ENCODE data around the gene USP25.

Gene USP25

DNA sequence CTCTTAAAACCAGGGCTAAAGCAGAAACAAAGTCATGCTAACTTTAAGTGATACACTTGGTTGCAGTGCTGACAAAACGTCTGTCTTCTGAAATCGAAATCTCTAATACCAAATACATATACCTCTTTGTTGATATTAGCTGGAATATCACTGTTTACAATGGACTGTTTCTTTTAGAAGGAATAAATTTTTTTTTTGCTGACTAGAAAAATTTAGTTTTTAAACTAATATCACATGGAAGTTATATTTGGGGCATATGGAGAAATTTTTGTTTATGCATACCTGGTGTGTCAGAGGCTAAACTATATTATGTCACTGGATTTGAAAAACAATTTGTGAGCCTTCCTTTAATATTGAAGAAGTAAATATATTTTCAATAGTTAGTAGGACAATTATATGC lies 39.1 kb downstream of the USP25 start:
- no peak overlapping the region for H3K27ac ChIP-seq (ENCODE audit: extremely low read depth, low read depth, low read length)
- ChIA-PET POLR2A (no interaction called here), CTCF (no interaction called here)

DNA sequence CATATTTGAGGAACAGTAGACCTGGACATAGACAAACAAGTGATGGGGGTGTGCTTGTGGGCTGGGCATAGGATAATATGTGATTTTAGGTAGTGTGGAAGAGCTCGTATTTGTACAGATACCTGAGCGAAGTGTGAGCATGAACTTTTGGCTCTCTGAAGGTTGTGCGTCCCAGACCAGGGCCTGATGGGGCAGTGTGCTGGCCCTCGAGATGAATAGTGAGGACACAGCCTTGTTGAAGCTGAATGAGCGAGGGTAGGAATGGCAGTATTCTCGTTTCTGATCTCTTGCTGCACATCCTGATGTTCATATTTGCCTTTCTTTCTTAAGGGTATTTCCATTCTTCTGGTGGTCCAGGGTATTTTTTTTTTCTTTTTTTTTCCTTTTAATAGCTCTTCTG lies 41.5 kb downstream of the USP25 start:
- Histone ChIP-seq H3K27ac (ENCODE audit: extremely low read depth, low read depth, low read length) (no peak overlapping the region), H3K4me3 (ENCODE audit: low read depth, low read length) (no peak overlapping the region), H3K9me3 (ENCODE audit: control insufficient read depth, insufficient read depth, low read depth, low read length) (no peaks in the 10 kb centered on the region), H3K4me1 (ENCODE audit: control insufficient read depth, insufficient read depth, low read length) (peaks cover 25% of the 10 kb centered on the region), H3K36me3 (ENCODE audit: control insufficient read depth in 2 of 2, insufficient read depth in 1 of 2, low read length in 2 of 2) (no peaks in the 10 kb centered on the region)
- CTCF ChIA-PET, result interaction anchor here (0.7 kb wide), 2 partner anchors 23 to 537 kb away, joined by 3 read pairs; no protein-coding TSS in a partner anchor
- TF ChIP-seq ZNF707 (tag by site-specific recombination; IDR thresholded peaks at IDR 0.05), result no peak
- TF ChIP-seq TRIM28 (IDR thresholded peaks at IDR 0.05; ENCODE audit: borderline replicate concordance, low read length), result no peak
- no peak for TF ChIP-seq ZNF366 (tag by site-specific recombination; conservative IDR thresholded peaks at IDR 0.05)
- no peak for TF ChIP-seq ZNF112 (tag by site-specific recombination; IDR thresholded peaks at IDR 0.05)
- TF ChIP-seq ZNF391 (tag by site-specific recombination; IDR thresholded peaks at IDR 0.05; ENCODE audit: borderline replicate concordance, low read depth), result no peak
- TF ChIP-seq, protein P1, sequence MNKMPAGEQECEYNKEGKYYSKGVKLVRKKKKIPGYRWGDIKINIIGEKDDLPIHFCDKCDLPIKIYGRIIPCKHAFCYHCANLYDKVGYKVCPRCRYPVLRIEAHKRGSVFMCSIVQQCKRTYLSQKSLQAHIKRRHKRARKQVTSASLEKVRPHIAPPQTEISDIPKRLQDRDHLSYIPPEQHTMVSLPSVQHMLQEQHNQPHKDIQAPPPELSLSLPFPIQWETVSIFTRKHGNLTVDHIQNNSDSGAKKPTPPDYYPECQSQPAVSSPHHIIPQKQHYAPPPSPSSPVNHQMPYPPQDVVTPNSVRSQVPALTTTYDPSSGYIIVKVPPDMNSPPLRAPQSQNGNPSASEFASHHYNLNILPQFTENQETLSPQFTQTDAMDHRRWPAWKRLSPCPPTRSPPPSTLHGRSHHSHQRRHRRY (tag by site-specific recombination; IDR thresholded peaks at IDR 0.05), result no peak
- no peak for TF ChIP-seq ZNF768 (tag by site-specific recombination; IDR thresholded peaks at IDR 0.05)
- POLR2A ChIA-PET, result no interaction called here

More for the DNA sequence above, 39.1 kb downstream of the USP25 start:
- H3K4me3 ChIP-seq (ENCODE audit: low read depth, low read length), result no peak overlapping the region
- no peak for TF ChIP-seq ZNF701 (tag by site-specific recombination; IDR thresholded peaks at IDR 0.05)
- TF ChIP-seq ZNF792 (tag by site-specific recombination; IDR thresholded peaks at IDR 0.05), result no peak
- TF ChIP-seq ZNF670 (tag by site-specific recombination; IDR thresholded peaks at IDR 0.05; ENCODE audit: low read depth), result no peak
- no peak for TF ChIP-seq ZNF629 (tag by site-specific recombination; IDR thresholded peaks at IDR 0.05)
- TF ChIP-seq, protein P2, sequence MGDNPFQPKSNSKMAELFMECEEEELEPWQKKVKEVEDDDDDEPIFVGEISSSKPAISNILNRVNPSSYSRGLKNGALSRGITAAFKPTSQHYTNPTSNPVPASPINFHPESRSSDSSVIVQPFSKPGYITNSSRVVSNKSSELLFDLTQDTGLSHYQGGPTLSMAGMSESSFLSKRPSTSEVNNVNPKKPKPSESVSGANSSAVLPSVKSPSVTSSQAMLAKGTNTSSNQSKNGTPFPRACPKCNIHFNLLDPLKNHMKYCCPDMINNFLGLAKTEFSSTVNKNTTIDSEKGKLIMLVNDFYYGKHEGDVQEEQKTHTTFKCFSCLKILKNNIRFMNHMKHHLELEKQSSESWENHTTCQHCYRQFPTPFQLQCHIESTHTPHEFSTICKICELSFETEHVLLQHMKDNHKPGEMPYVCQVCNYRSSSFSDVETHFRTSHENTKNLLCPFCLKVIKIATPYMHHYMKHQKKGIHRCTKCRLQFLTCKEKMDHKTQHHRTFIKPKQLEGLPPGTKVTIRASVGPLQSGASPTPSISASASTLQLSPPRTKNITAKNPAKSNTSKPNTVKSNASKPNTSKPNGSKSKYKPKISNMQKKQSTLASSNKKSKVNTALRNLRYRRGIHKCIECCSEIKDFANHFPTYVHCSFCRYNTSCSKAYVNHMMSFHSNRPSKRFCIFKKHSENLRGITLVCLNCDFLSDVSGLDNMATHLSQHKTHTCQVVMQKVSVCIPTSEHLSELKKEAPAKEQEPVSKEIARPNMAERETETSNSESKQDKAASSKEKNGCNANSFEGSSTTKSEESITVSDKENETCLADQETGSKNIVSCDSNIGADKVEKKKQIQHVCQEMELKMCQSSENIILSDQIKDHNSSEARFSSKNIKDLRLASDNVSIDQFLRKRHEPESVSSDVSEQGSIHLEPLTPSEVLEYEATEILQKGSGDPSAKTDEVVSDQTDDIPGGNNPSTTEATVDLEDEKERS (tag by site-specific recombination; IDR thresholded peaks at IDR 0.05), result no peak
- TF ChIP-seq ZNF404 (tag by site-specific recombination; IDR thresholded peaks at IDR 0.05), result no peak
- TF ChIP-seq, protein P3, sequence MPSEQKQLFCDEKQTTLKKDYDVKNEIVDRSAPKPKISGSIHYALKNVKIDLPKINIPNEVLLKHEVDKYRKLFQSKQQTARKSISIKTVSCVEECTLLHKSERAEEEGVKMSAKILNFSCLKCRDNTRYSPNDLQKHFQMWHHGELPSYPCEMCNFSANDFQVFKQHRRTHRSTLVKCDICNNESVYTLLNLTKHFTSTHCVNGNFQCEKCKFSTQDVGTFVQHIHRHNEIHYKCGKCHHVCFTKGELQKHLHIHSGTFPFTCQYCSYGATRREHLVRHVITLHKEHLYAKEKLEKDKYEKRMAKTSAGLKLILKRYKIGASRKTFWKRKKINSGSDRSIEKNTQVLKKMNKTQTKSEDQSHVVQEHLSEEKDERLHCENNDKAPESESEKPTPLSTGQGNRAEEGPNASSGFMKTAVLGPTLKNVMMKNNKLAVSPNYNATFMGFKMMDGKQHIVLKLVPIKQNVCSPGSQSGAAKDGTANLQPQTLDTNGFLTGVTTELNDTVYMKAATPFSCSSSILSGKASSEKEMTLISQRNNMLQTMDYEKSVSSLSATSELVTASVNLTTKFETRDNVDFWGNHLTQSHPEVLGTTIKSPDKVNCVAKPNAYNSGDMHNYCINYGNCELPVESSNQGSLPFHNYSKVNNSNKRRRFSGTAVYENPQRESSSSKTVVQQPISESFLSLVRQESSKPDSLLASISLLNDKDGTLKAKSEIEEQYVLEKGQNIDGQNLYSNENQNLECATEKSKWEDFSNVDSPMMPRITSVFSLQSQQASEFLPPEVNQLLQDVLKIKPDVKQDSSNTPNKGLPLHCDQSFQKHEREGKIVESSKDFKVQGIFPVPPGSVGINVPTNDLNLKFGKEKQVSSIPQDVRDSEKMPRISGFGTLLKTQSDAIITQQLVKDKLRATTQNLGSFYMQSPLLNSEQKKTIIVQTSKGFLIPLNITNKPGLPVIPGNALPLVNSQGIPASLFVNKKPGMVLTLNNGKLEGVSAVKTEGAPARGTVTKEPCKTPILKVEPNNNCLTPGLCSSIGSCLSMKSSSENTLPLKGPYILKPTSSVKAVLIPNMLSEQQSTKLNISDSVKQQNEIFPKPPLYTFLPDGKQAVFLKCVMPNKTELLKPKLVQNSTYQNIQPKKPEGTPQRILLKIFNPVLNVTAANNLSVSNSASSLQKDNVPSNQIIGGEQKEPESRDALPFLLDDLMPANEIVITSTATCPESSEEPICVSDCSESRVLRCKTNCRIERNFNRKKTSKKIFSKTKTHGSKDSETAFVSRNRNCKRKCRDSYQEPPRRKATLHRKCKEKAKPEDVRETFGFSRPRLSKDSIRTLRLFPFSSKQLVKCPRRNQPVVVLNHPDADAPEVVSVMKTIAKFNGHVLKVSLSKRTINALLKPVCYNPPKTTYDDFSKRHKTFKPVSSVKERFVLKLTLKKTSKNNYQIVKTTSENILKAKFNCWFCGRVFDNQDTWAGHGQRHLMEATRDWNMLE (tag by site-specific recombination; conservative IDR thresholded peaks at IDR 0.05; ENCODE audit: low read depth), result no peak
- no peak for TF ChIP-seq SCRT2 (tag by site-specific recombination; IDR thresholded peaks at IDR 0.05)
- TF ChIP-seq, protein P4, sequence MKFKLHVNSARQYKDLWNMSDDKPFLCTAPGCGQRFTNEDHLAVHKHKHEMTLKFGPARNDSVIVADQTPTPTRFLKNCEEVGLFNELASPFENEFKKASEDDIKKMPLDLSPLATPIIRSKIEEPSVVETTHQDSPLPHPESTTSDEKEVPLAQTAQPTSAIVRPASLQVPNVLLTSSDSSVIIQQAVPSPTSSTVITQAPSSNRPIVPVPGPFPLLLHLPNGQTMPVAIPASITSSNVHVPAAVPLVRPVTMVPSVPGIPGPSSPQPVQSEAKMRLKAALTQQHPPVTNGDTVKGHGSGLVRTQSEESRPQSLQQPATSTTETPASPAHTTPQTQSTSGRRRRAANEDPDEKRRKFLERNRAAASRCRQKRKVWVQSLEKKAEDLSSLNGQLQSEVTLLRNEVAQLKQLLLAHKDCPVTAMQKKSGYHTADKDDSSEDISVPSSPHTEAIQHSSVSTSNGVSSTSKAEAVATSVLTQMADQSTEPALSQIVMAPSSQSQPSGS (tag by site-specific recombination; IDR thresholded peaks at IDR 0.05; ENCODE audit: low read depth), result no peak
- TF ChIP-seq BCL11A (tag by site-specific recombination; IDR thresholded peaks at IDR 0.05; ENCODE audit: low read depth), result no peak
- TF ChIP-seq RBAK (tag by site-specific recombination; IDR thresholded peaks at IDR 0.05), result no peak
- H3K9me3 ChIP-seq (ENCODE audit: control insufficient read depth, insufficient read depth, low read depth, low read length), result no peaks in the 10 kb centered on the region
- no peaks in the 10 kb centered on the region for H3K36me3 ChIP-seq (ENCODE audit: control insufficient read depth in 2 of 2, insufficient read depth in 1 of 2, low read length in 2 of 2)
- H3K4me1 ChIP-seq (ENCODE audit: control insufficient read depth, insufficient read depth, low read length), result peaks cover 21% of the 10 kb centered on the region

All from HEK293 (cell line).